GM10266 (cell line): Measurements from ENCODE around the gene RELL2.

Source experiments
- DNase-seq: peaks from one replicate; pipeline ENCODE4 v3.0.0; 2012; ENCODE audit errors: extremely low spot score
- CTCF ChIP-seq: IDR thresholded peaks from 2 replicates; pipeline ENCODE4 v1.5.1; 2012; ENCODE audit warnings: mild to moderate bottlenecking, low read depth; ENCODE audit not compliant: control insufficient read depth, insufficient read depth; ENCODE audit errors: missing control alignments

Gene RELL2

DNA sequence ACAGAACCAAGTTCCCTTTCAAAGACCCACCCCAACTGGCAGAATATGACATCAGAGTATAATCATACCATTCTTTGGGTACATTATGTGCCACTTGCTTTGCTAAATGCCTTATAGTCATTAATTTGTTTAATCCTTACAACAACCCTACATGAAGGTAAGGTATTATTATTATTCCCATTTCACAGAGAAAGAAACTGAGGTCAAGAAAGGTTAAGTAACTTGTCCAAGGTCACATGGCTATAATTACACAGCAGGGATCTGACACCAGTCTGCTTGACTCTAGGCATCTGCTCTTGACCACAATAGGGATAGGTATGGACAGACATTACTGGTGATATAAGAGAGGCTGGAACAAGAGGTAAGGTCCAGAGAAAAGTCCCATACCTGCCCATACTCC lies 13.2 kb downstream of the RELL2 start:
- no peak for TF ChIP-seq CTCF
- DNase-seq, result no peak

DNA sequence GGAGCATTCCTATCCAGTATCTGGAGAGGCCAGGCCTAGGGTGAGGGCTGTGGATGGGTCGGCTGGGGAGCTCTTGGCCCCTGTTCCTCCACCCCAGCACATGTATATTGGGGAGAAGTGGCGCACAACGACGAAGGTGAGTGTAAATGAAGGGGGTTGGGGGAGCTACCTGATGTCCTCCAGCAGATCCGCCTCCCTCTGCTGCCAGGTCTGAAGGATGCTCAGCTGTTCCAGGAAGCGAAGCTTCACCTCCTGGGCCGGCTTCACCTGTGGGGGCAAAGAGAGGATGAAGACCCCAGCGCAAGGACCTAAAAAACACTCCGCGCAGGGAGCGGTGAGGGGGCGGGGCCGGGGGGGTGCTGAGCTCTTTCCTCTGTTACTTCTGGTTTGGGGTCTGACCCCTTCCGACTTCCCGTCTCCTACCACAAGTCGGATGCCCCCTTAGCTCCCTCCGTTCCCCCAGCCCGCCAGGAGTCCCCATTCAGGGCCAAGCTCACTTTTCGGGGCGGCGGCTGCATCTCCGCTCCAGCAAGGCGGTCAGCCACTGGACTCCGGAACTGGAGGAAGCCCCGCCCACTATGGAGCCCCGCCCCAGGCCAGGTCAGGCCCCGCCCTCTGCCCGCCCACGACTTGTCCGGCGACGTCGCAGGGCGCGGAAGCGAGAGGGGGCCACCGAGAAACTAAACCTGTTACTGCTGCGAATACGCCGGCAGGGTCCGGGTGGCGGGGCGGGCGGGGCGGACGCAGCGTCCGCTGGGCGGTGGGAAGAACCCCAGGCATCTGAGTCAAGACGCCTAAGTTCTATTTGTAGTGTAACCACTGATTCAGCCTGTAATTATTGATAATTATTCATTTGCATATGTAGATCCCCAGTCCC lies 14.3 kb downstream of the RELL2 start, which contains the start of gene FCHSD1:
TSS of gene FCHSD1 (minus strand) at position 568 of the 877 bp plus-strand sequence. CDS start at position 518, 50 bp downstream.
- no peak for TF ChIP-seq CTCF
- peak; percentile 96 for DNase-seq

DNA sequence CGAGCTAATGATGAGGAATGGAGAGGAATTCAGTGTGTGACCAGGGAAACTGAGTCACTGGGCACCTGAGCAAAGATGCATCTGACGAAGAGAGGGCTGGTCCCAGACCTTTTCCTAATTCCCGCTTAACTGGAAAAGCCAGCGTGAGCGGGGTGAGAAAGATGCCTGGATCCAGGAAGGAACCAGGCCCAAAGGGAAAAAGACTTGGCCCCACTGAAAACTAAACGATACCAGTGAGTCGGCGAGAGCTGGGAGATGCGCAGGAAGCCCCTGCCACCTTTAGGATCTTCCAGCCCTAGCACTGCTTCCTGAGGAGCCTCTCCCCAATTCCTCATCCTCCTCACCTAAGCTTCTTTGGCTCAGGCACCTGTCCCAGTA lies 14.9 kb downstream of the RELL2 start:
- TF ChIP-seq CTCF, result no peak
- no peak for DNase-seq

- DNase-seq, result no peak
- no peak for TF ChIP-seq CTCF
Observed at GRCh38 chr5:141654298-141654697, 17.5 kb downstream of the RELL2 start.

DNA sequence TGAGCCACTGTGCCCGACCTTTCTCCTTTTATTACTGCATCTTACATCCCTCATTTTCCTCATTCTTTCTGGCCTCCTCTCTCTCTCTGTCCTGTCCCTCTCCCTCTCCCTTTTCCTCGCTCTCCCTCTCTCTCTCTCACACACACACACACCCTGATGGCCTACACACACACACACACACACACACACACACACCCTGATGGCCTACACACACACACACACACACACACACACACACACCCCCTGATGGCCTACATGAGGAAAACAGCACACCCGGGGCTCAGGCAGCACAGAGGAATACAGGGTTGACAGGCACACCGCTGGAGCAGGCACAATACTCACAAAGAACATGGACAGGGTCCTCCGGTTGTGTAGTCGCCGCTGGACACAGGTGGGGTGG lies 18.2 kb downstream of the RELL2 start:
- no peak for TF ChIP-seq CTCF
- no peak for DNase-seq

DNA sequence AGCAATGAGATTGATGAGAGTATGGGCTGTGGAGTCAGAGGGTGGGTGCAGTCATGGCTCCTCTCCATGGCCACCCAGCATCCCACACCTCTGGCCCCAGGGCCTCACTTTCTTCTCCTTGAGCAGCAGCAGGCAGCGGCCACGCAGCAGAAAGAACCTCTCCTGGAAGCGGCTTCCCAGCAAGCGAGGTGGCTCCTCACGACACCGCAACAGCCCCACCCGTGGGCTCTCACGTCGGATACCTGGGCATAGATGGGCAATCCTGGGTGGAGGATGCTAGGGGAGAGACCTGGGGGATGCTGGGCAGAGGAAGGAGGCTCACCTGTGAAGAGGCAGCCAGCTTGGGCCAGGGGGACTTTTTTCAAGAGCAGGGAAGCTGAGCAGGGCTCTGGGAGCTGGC lies 19.6 kb downstream of the RELL2 start:
- DNase-seq, result no peak
- TF ChIP-seq CTCF, result no peak

DNA sequence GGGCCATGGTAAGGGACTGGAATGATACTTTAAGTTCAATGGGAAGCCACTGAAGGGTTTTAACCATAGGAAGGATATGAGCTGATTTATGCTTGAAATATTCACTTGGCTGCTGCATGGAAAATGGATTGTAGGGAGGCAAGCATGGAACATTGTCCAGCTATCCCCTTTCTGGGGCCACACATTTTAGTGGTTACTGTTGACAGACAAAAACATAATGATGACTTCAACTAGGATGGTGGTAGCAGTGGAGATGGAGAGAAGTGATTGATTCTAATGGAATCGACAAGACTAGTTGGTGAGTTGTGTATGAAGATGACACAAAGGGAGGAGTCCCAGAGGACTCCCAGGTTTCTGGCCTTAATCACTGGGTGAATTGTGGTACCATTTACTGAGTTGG lies 20.6 kb downstream of the RELL2 start:
- no peak for TF ChIP-seq CTCF
- no peak for DNase-seq
